GM19239 (cell line): ENCODE measurements around the gene CBLN1.
"Not testable (repeated sequence)": the region's sequence is repeated elsewhere in the genome, so short reads cannot be mapped to it uniquely, and the experiment has no call there.

Source experiments
- DNase-seq: peaks from one replicate; pipeline ENCODE4 v3.0.0; 2011; ENCODE audit warnings: low spot score; ENCODE audit not compliant: insufficient read length
- FAIRE-seq: peaks from 2 replicates; lab custom pipeline; 2011; peaks lifted over from hg19 to GRCh38; lab: Jason Lieb, UNC

The CBLN1 gene

DNA sequence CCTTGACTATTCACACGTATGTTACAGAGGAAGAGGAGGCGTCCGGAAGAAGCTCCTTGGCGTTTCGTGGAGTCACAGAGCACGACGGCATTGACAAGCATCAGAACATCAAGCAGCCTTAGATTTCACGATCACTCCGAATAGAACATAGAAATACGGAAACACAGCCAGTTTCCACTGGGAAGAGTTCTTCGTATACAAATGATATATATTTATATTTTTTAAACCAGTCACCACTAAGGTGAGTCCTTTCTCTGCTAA is 3.1 kb downstream of the CBLN1 start:
- no peak for DNase-seq
- FAIRE-seq = no peak

DNA sequence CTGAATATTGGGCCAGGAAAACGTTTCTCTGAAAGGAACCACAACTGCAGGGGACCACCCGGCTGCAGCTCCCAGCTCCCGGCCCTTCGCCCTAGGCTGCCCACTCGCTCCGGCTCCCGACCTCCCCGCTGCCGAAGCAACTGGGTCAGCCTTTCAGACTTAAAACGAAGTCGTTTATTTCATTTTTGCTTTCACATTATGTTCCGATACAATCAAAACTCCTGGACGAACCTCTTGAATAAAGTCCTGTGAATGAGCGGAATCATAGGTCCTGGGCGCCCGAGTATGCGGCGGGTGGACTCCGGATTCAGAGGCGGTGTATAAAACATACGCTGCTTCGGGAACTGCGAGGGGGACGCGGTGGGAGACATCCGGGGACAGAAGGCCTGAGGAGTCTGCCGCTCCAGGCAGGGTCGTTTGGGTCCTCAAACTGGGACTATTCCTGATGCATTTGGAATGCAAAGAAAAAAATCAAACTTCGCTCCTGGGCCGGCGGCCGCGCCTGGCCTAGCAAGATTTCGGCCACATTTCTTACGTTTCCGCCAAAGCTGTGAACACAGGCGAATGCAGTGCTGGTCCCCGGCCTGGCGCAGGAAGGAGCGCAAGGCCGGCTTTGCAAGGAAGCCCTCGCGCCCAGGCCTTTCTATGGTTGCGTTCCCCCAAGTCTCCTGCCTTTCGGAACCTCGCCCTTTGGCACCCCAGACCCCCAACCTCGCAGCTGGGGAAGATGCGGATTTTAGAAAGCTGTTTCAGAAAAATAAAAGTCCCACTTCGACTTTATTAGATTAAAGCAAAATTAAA is 3.7 kb downstream of the CBLN1 start:
- DNase-seq = no peak
- FAIRE-seq = no peak

DNA sequence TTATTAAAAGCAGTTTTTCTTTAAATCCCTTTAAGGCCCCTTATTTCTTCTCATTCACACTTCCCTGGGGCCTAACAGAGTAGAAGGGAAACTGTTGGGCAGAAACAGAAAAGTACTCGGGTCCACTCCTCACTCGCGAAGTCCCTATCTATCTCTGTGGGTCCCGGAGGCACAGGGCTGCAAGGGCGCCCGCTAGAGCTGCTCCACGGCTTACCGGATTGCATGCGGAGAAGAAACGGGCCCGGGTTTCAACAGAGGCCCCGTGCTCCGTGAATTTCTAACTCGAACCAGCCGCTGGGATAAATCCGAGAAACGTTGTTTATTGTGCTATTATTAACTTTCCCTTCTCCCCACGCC is 4.3 kb downstream of the CBLN1 start:
- FAIRE-seq = no peak
- DNase-seq = no peak

DNA sequence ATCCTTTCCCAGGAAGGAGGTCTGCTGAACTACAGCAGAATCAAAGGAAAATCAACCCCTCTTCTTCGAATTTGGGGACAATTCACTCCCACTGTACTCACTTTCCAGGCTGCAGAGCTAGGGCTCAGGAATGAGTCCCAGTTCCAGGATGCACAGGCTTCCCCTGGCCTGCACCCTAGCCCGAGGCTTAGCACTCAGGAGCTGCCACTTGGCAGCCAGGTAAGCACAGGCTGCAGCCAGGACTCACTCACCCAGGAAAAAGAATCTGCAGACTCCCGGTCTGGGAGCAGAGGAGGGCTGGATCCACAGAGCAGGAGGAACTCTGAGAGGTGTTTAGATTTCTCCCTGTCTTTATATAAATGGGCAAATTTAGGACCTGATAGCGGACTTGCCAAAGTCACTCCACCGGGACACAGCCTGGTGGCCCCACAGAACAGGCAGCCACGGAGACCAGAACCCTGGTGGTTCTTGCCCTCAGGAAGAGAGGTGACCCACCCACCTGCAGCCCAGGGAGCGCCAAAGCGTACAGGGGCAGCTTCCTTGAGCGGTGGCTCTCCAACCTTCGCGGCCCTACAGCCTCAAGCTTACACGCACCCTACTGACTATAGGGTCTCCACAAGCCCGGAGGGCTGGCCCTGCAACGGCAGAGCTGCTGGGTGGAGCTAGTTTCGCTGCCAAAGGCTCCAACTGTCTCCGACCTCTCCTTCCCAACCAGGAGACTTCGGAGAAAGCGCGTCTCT is 4.8 kb downstream of the CBLN1 start:
- FAIRE-seq (no peak), DNase-seq (no peak)

DNA sequence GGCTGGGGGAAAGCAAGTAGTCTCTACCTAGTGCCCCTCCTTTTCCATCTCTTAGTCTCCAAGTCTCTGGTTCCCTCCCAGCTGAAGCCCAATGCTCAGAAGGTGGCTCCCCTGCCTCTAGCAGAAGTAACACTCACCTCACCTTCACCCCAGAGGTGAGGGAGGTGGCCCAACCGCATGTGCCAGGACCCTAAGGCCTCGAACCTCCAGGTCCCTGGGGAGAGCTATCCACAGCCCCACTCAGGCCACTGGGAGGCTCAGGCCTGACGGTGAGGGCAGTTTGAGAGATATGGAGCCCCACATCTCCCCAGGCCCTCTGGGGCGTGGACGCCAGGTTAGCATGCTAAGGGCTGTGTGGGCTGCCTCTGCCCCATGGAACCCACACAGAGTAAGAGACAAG is 5.8 kb downstream of the CBLN1 start:
- FAIRE-seq = no peak
- DNase-seq = no peak

DNA sequence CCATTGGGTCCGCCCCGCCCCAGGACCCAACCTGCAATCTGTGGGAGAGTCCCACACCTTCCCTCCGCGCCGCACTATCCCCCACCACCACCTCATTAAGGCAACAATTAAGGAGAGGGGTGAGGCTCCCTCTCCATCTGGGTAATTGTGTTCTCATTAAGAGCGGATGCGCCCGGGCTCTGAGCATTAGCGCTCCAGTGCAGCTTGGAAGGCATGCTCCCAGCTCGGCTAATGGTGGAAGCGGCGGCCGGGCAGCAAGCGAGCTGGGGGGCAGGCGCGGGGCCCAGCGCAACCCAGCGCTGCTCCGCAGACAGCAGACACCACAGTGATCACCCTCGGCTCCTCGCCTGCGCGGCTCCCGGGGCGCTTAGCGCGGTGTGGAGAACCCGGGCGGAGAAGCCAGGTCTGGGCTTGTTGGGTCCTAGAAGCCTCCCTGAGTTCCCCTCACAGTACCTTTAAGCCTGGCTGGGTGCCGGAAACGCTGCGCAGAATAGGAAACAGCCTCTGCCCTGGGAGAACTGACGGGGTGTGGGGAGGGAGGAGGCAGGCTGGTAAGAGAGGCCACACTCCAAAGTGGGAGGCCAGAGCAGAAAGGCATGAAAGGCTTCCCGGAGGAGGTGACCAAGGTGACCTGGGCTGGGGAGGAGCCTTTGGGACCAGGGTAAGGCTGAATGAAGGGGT is 6.4 kb downstream of the CBLN1 start:
- FAIRE-seq (no peak), DNase-seq (no peak)

DNA sequence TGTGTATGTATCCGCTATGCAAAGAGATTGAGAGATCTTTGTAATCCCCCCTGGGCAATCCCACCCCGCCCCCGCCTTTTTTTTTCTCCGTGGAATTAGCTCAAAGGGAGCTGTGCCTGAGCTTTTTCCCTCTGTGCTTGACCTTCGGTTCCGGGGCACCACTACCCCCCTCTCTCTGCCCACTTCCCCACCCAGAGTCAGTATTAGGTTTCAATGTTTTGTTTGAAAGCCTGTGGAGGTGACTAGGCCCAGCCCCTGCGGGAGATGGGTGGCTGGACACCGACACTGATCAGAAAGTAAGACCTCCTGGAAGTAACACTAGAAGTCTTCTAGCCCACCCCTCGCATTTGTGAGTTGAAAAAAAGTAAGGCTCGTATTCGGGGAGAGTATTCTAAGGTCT is 7.0 kb downstream of the CBLN1 start:
- FAIRE-seq = no peak
- DNase-seq = no peak

DNA sequence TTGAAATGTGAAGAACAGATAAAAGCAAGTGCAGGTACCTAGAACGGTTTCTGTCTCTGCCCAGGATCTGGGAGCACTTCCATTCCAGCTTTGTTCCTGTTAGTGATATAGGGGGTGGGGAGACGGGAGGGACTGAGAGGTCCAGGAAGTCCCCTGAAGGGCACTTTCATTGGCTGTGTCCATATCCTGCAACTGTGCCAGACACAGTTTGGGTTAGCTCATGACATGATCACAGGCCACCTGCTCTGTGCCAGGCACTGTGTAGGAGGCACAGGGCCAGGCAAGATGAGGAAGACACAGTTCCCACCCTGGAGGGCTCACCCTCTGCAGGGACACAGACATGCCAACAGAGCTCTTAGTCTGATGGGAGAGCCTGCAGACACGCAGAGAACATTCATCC is 7.9 kb downstream of the CBLN1 start:
- FAIRE-seq (no peak), DNase-seq (no peak)

DNA sequence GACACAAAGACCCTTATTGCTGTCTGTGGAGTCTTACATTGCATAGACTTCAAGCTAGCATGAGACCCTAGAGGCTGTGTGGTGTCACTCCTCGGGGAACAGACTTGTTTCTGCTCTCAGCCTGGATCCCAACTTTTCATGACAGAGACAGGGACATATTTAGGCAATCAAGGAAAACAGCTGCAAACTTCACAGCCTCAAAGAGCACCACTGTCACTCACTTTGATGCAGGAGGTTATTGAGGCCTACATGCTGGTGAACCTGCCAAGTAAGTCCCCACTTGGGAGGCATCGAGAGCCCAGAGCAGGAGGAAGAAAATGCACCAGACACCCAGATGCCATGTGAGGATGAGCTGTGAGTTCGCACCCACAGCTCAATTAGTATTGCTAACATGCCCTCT is 10.3 kb downstream of the CBLN1 start:
- DNase-seq (no peak), FAIRE-seq (no peak)

DNA sequence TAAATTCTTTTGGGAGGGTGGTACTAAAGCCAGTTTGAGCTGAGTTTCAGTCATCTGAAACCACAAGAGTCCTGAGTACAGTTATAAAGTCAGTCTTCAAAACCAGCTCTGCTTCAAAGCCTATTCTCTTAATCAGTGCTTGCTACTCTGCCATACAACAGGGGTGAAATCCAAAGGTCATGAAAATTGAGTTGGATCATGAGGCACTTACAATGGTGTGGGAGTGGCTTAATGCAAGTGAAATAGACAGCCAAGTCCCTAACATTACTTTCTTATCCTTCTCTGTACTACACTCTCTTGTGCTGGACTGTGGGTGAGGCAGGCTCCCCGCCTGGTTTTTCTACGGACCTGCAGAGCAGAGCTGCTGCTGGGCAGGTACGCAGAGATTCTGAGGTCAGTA is 12.4 kb downstream of the CBLN1 start:
- FAIRE-seq (no peak), DNase-seq (no peak)

DNA sequence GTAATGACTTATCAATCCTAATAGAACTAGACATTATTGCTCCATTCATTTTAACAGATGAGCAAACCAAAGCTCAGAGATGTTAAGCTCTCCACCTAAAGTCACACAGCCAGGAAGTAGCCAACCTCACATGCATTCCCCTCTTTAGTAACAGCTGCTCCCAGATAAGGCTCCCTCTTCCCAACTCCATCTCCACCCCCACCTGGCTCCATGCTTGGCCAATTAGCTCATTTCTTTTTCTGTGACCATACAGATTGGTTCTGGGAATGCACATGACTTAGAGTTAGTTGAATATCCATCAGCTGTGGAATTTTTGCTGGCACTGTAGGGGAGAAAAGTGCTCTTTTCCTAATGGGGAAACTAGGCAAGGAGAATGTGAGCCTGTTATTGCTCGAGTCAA is 13.0 kb downstream of the CBLN1 start:
- DNase-seq (no peak), FAIRE-seq (no peak)

DNA sequence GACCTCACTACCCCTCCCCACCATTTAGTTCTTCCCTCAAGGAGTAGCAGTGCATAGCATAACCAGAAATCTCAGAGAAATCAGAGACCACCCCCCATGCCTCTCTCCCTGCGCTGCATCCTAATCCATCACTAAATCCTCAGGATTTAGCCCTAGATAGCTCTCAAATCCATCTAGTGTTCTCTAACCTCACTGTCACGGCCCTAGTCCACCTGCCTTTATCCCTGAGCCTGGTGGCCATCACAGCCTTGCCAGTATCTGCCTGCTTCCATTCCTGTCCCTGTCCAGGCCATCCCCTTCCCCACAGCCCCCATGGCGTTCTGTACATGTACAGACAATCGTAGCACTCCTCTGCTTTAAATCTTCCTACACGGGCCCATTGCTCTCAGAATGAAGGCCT is 19.1 kb downstream of the CBLN1 start:
- FAIRE-seq (no peak), DNase-seq (no peak)

DNA sequence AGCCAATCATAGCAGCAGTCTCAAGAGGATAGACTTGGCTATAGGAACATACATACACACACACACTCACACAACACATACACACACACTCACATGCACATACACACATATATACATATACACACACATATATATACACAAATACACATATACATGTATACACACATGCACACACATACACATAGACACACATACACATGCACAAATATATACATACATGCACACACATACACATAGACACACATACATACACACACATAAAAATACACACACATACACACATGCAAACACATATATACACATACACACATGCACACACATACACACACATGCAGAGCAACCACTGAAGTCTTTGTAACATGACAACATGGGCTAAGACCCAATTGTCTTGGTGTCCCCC is 19.7 kb downstream of the CBLN1 start:
- no peak for DNase-seq

DNA sequence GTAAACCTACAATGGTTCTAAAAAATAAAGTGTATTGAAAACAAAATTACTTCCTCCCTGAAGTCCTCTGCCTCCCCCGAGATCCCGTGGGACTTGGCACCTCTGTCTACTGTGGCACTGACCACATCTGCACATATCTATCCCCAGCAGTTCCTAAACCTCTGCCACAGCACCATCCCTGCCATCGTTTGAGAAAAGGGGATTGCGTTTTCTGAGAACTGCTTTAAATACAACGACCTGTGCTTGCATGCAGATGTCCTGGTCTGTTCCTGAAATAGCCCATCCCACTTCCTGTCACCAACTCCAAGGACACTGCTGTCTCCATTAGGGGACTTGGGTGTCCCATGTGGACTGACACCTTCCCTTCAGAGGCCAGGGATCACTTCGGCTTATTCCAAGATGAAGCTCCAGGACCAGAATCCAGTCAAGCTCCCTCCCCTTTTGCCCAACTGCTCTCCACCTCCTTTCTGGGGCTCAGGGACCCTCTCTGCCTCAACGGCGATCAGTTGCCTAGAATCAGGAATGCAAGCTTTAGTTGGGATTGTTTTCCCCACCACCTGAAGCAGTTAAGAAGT is 20.6 kb downstream of the CBLN1 start:
- FAIRE-seq = no peak
- no peak for DNase-seq

More for the DNA sequence above, 19.7 kb downstream of the CBLN1 start:
- FAIRE-seq = no peak

DNA sequence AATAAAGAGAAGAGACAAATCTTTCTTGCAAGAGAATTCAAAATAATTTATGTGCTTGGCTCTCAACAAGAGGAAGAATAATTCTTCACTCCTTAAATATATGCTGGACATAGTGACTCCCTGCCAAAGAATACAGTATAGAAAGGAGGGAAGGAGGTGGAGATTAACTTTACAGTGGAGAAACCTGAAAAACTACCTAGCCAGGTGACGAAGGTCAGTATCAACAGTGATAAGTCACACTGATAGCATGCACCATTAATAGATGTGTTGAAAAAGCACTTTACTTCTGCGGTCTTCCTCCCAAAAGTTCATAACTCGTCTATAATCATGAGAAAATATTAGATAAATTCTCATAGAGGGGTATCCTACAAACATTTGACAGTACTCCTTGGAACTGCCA is 21.4 kb downstream of the CBLN1 start:
- DNase-seq = no peak
- no peak for FAIRE-seq

DNA sequence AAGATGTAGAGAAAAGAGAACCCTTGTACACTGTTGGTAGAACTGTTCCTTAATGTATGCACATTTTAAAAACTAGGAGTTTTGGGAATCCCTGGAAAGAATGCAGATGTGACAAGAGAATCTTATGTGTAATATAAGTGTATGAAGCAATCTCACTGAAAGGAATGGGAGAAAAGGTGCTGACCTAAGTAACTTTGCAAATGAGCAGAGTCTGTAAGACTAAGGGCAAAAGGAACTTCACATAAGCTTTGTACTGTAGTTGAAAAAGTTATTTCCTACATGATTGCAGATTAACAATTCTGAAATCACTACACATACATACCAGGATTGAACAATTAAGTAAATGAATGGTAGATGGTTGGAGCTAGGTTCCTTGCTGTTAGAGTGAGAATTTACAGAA is 22.3 kb downstream of the CBLN1 start:
- no peak for DNase-seq
- FAIRE-seq = no peak

DNA sequence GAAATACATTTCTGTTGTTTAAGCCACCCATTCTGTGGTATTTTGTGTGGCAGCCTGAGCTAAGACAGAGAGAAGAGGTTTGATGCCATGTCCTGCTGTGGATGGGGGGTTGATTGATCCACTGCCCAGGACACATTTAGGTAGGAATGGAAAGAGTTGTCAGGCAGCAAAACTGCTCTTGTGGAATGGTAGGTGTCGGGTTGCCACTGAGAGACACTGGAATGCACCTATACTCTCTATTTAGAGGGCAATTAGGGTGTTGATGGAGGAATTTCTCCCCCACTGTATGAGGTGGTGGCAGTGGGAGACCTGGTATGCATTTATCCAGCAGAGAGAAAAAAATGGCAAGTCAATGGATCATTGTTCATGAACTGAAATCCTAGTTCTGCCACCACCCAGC is 30.9 kb downstream of the CBLN1 start:
- DNase-seq = no peak
- no peak for FAIRE-seq

DNA sequence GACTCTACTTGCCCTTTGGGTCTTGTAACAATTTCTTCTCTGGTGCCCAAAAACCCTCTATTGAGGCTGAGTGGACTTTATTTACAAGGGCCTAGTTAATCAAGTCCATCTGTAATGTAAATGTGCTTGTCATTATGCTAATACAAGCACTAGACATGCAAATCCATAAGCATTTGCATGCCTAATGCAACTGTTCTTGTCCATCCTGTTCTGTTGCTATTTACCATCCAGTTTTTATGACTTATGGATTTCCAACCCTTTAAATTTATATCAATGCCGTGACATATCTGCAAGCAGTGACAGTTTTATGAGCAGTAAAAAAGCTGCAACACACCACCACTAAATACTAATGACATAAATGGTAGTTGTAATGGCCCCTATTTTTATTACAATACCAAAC is 33.4 kb downstream of the CBLN1 start:
- DNase-seq (no peak), FAIRE-seq (no peak)

DNA sequence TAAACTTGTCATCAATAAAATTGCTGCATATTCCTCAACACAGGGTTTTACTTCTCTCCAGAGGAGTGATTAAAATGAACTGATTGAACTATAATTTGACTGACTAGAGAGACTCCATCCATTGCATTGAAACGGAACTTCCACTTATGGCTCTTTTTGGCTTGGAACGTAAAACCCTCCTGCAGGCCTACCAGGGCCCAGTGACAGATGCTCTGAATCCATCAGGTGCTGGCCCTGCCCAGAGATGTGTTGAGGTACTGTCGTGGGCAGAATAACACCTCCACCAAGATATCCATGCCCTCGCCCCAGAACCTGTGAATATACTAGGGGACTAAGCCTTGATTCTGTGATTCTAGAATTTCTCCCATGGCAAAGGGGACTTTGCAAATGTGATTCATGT is 45.4 kb downstream of the CBLN1 start:
- FAIRE-seq (no peak), DNase-seq (no peak)

DNA sequence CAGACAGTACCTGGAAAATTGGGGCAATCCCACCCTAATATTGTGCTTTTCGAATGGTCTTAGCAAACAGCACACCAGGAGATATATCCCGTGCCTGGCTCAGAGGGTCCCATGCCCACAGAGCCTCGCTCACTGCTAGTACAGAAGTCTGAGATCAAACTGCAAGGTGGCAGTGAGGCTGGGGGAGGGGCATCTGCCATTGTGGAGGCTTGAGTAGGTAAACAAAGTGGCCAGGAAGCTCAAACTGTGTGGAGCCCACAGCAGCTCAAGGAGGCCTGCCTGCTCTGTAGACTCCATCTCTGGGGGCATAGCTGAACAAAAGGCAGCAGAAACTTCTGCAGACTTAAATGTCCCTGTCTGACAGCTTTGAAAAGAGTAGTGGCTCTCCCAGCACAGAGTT is 53.3 kb downstream of the CBLN1 start:
- DNase-seq = not testable (repeated sequence)

More for the DNA sequence above, 53.3 kb downstream of the CBLN1 start:
- FAIRE-seq = not testable (repeated sequence)
